Measurements from ENCODE around the gene SULT4A1.
"Not testable (repeated sequence)": the region's sequence is repeated elsewhere in the genome, so short reads cannot be mapped to it uniquely, and the experiment has no call there.

SULT4A1 gene, protein sequence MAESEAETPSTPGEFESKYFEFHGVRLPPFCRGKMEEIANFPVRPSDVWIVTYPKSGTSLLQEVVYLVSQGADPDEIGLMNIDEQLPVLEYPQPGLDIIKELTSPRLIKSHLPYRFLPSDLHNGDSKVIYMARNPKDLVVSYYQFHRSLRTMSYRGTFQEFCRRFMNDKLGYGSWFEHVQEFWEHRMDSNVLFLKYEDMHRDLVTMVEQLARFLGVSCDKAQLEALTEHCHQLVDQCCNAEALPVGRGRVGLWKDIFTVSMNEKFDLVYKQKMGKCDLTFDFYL

DNA sequence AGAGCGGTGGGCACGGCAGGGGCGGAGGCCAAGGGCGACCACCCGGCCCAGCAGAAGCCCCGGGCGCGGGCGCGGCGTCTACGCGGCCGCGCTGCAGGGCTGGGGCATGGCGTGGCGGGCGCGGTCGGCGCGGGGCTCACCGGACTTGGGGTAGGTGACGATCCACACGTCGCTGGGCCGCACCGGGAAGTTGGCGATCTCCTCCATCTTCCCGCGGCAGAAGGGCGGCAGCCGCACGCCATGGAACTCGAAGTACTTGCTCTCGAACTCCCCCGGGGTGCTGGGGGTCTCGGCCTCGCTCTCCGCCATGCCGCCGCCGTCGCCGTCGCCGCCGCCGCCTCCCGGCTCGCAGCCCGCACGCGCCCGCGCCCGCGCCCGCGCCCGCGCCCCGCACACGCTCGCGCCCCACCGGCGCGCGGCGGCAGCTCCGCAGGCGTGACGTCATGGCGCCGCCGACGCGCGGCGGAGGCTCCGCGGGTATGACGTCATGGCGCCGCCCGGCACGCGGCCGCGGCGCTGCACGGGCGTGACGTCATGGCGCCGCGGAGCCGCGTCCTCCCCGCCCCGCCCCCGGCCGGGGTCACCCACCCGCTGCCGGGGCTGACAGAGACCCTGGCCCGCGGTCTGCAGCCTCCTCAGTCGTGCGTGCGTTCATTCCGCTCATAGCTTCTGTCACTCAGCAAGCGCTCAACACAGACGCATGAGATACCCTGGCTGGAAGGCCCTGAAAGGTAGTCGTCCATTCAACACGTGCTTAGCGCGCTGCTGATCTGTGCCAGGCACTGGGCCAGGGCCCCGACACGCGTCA, at the start of gene SULT4A1:
TSS of gene SULT4A1 (minus strand) at position 440 of the 808 bp plus-strand sequence. CDS start at position 309, 131 bp downstream.
- DNase-seq, result peak; percentile 87

DNA sequence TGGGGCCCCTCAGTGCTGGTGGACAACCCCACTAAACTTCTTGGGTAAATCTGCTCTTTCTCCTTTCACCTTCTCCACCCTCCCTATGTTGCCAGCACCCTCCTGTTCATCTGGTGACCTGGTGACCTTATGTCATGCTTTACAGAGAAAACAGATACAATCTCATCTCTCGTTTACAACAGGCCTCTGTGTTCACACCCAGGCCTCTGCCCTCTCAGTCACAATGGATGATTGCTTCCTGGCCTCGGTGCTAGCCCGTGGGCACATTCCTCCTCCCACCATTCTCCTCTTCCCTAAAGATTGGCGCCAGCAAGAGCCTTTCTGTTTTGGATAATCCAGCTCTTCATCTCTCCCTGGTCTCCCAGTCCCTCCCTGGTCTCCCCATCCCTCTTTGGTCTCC, 49.0 kb upstream of the SULT4A1 start:
- DNase-seq, result no peak

DNA sequence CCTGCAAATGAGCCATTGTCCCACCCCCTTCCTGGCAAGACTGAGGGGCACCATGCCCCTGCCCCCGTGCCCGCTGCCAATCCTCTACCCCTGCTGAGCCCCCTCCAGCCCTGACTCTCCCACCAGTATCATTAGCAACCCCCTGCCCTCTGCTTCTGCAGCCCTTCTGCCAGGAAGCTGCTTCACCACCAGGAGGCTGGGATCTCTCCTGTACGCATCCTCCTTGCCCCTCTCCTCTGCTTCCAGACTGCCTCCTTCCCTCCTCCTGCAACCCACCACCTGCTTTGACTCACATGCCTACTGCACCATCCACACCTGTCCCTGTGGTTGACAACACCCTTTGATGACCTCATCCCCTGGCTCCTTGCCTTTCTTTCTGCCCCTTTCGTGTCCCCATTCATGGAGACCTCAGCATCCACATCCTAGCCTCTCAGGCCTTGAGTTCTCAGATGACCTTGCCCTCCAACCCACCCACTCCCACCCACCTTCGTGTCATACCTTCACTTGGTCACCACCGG, 47.9 kb upstream of the SULT4A1 start:
- DNase-seq, result no peak

DNA sequence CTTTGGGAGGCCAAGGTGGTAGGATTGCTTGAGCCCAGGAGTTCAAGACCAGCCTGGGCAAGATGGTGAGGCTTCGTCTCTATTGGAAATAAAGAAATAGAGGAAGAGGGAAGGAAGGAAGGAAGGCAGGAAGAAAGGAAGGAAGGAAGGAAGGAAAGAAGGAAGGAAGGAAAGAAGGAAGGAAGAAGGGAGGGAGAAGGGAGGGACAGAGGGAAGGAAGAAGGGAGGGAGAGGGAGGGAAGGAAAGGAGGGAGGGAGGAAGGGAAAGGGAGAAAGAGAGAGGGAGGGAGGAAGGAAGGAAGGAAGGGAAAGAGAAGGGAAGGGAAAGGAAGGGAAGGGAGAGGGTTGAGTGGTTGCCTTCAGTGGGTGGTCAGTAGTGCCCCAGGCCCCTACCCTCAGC, 47.4 kb upstream of the SULT4A1 start:
- DNase-seq, result no peak

DNA sequence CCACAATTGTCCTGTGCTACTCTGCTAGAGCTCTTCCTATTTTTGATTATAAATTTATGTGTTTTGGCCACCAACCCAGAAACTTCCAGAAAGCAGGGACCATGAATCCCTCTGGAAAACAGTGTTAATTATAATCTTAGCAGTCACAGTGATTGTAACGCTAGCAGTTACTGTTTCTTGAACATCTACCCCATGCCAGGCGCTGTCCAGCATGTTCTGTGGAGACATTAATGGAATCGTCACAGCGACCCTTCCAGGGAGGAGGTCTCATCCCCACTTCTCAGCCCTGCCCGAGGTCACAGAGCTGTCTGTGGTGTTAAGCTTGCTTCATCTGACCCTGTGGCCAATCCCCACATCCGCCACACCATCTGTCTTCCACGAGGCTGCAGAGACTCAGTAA, 43.4 kb upstream of the SULT4A1 start:
- DNase-seq, result no peak

DNA sequence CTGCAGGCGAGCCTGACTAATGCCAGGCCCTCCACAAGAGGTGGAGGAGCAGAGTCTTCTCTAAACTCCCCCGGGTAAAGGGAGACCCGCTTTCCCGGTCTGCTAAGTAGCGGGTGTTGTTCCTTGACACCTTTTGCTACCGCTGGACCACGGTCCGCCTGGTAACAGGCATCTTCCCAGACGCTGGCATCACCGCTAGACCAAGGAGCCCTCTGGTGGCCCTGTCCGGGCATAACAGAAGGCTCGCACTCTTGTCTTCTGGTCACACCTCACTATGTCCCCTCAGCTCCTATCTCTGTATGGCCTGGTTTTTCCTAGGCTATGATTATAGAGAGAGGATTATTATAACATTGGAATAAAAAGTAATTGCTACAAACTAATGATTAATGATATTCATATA, 42.1 kb upstream of the SULT4A1 start:
- DNase-seq, result not testable (repeated sequence)

DNA sequence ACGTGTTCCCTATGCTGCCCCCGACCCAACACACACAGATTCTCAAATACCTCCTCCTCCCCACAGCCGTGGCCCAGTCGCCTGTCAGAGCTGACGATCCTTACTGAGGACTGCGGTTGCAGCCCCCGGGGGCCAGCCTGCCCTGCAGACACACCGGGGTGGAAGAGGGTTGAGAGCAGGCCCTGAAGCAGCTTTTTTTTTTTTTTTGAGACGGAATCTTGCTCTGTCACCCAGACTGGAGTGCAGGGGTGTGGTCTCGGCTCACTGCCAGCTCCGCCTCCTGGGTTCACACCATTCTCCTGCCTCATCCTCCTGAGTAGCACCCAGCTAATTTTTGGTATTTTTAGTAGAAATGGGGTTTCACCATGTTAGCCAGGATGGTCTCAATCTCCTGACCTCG, 40.7 kb upstream of the SULT4A1 start:
- DNase-seq, result not testable (repeated sequence)

DNA sequence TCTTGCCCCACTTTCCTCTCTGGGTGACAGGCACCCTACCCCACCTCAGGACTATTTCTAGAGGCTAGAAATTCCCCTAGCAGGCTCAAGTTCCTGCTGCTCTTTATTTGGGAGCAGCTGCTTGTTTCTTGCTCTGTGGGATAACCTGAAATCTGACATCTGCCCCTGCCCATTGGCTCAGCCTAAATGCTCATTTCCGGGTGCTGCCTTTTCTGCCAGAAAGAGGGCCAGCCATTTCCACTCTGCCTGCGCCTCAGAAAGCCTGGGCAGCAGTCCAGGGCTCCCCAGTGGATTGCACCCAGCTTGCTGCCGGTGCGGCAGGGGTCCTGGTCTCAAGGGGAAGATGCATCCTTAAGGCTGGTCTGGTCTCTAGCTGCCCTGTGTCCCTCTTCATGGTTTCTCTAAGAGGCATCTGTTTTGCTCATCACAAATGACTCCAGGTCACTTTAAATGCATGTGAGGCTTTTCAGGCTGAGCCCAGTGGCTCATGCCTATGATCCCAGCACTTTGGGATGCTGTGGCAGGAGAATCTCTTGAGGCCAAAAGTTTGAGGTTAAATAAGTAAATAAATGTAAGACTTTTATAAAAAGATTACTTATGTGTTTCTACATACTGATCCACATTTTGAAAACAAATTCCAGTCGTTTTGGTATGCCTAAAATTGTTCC, 39.8 kb upstream of the SULT4A1 start:
- DNase-seq, result no peak

DNA sequence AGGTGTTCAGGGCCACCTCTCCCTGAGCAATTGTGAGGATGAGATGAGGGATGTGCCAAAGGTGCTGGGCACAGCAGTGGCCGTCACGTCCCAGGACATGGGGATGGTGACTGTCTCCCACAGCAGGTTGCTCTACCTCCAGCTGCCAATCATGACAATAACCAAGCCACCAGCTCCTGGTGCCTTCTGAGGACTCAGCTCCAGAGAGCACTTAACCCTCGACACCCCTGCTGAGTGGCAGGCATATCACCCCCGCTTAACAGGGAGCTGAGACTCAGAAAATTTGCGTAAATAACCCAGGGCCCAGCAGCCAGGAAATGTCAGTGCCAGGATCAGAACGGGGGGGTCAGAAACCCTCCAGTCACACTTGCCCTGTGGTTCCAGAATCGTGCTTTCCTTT, 37.9 kb upstream of the SULT4A1 start:
- DNase-seq, result no peak

DNA sequence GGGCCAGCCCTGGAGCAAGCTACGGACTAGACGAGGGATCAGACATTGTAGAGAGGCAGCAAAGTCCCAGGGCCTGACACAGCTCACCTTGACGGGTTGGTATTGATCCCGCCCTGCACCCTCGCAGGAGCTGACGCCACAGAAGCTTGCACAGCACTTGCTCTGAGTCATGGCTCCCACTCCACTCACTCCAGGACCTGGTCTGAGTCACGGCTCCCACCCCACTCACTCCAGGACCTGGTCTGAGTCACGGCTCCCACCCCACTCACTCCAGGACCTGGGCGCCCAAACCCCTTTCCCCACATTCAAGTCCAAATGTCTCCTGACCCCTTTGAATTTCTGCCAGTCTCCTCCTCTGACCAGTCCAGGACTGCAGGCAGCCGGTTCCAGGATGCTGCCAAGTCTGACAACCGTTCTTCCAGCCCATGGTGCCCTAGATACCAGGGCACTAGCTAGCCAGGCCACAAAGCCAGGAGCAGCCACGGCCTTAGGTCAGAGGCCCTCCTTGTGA, 35.5 kb upstream of the SULT4A1 start:
- no peak for DNase-seq

DNA sequence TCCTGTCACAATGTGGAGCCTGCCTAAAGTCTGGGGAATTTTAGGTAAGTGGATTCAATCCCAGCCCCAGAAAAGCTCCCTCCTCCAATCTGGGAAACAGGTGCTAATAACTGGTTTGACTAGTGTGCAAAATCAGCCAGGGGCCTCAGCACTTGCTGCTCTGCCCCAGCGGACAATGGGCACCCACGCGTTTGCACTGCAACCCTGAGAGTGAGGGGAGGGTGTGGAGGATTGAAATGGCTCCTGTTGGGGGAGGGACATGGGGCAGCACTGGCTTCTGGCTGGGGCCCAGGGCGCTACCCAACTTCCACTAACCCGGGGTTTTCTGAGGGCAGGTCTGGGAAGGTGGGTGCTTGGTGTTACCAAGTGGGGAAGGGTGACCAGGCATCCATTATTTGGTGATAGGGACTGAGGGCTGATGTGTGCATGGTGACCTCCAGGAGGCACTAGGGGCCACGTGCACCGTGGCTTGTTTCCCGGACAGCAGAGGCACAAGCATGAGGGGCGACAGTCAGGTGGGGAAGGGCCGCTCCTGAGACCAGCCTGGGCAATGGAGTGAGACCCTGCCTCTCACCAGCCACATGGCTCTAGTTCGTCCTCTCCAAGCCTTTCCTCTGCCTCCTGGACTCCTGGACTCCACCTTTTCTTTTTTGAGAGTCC, 33.8 kb upstream of the SULT4A1 start:
- no peak for DNase-seq

DNA sequence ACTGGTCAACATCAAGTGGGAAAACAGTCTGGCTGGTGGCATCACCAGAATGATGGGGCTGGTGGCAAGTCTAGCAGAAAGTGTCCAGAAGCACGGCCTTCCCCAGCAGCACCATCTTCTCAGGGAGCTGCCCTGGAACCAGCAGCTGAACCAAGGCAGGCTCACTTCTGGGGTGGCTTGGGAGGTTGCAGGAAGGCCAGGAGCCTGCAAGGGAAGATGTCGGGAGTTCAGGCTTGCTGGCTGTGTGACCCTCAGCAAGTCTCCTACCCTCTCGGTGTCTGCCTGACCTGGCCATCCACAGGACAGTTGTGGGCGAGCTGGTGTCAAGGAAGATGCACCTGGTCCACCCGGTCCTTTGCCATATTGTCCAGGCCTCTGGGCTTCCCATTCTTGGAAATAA, 31.8 kb upstream of the SULT4A1 start:
- no peak for DNase-seq

DNA sequence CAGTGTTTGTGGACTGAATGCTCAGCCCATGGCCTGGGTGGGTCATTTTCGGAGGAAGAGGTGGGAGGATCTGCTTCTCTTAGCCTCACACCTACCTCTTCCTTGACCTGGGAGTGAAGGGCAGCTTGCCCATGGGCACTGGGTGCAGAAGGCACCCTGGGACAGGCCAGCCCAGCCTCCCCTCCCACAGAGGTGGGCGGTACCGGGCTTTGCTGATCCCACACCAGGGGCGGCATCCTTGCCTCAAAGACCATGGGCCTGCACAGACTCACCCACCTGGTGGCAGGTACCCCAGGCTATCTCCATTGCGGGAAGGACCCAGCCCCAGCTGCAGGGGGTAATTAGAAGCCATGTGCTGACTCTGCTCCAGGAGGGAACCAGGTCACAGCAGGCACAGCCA, 31.0 kb upstream of the SULT4A1 start:
- no peak for DNase-seq

DNA sequence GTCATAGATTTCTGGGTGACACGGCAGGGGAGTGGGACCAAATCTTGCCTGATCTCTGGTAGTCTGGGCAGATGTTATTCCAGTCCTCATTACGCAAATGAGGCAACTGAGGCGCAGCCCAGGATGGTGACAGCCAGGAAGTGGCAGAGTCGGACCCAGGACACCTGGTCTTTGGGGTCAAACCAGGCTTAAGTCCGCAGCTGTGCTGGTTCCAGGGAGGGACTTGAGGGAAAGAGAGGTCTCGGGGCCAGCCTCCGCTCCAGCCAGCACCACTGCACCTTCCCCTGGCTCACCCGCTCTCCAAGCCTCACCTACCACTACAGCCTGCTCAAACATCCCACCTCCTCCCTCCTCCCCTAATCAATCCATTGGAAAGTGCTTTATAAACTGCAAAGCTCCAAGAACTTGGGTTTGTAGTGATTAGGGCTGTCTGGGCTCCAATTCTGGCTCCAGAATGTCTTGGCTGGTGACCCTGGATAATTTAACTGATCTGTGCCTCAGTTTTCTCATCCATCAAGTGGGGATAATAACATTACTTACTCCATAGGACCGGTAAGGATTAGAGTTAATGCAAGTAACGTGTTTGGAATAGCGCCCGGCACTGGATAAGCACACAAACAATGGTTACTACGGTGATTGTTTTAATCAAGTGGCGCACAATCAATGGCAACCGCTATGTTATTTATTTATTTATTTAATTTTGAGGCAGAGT, 30.0 kb upstream of the SULT4A1 start:
- no peak for DNase-seq

DNA sequence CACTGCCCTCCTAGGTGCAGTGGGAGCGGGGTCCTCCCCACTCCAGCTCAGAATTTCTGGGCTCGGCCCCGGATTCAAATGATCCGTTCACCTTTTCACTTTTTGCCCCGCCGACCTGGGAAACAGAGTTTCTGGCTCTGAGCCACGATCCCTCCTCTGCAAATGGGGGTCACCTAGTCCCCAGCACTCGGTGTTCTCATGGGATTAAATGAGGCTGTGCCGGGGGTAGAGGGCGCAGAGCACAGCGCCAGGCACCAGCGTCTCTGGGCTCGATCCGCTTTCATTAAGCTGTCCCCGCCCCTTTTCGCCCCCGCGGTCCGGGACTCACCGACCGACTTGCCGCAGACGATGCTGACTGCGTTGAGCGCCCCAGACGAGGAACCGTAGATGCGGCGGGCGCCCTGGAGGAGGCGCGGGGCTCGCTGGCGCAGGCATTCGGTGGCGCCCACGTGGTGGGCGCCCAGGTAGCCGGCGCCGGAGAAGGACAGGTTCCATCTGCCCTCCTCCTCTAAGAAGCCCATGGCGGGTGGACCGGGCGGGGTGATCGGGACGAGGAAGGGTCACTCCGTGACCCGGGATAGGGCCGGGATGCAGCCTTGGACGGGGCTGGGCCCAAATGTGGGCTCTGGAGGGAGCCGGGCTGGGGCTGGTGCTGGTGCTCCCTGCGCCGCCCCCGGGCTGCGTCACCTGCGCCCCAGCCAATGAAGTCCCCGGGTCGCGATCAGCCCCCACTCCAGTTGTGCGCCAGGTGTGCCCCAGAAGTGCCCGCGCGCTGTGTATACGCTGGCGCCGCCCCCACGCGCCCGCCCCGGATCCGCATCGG, 29.3 kb upstream of the SULT4A1 start, which contains the start of gene PNPLA5:
TSS of gene PNPLA5 (minus strand) at position 654 of the 823 bp plus-strand sequence. CDS start at position 521, 133 bp downstream.
- DNase-seq, result no peak

DNA sequence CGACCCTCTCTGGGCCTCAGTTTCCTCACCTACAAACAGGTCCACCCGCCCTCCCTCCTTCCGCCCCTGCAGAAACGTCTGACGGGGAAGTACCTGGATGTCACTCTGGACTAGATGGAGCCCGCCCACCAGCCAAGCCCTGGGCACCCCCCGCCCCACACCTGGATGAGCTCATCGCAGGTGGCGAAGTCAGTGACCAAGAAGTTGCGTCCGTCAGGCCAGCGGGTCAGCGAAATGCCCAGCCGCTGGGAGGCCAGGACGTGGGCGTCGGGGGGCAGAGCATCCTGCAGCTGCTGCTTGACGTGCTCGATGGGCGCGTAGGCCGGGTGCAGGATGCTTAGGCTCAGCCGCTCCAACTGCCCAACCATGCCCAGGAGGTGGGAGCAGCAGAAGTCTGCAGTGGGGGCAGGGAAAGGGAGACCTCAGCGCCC, 28.6 kb upstream of the SULT4A1 start:
- DNase-seq, result peak; percentile 56

DNA sequence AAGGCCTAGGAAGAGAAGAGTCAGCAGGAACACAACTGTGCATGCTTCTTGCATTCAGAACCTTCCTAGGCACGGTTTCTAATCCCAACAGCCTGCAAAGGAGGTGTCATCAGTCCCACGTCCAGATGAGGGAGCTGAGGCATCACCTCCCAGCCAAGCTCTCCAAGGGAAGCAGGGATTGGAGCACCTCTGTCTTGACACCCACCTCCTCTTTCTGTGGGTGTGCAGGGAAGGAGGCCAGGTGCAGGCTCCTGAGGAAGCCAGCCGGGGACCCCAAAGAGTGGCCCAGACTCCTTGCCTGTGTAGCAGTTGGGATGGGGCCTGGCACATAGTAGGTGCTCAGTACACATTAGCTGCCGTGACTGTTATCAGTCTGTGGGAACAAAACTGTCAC, 27.5 kb upstream of the SULT4A1 start:
- DNase-seq, result no peak

DNA sequence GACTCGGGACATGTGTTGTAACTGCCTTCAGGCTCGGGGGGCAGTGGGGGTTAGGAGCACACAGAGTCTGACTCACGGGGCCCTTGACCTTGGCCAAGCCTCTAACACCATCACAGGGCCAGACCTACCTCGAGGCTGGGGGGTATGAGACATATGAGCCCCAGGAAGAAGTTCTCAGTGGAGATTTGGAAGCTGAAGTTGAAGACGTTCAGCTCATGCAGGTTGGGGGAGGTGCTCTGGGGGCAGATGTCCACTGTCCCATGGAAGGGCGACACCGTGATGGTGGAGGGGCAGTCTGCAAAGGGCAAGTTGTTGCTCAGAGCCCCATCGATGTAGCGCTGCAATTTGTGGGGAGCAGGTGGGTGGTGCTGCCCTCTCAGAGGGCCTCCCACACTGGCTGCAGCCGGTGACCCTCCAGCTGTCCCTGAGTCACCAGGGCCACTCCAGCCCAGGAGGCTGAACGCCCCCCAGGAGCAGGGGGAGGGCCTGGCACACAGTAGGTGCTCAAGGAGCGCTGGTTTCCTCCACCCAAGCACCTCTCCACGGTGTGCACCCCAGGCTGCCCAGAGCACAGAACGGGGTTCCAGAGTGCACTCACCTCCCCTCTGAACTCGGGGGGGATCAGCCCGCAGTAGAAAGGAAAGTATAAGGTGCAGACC, 27.0 kb upstream of the SULT4A1 start:
- DNase-seq, result no peak

DNA sequence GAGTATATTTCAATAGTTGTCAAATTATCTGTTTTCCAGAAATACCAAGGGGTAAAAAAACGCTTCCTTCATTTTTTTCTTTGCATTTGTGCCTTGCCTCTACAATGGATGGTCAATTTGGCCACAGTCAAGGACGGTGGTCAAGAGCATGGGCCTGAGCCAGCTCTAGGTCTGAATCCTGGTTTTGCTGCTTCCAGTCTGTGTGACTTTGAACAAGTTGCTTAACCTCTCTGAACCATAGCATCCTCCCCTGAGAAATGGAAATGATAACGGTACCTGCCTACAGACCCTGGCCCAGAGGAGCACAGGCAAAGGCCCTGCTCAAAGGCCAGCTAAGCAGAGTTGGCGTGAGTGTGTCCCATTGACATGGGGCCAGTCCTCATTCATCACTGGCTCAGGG, 26.4 kb upstream of the SULT4A1 start:
- no peak for DNase-seq

DNA sequence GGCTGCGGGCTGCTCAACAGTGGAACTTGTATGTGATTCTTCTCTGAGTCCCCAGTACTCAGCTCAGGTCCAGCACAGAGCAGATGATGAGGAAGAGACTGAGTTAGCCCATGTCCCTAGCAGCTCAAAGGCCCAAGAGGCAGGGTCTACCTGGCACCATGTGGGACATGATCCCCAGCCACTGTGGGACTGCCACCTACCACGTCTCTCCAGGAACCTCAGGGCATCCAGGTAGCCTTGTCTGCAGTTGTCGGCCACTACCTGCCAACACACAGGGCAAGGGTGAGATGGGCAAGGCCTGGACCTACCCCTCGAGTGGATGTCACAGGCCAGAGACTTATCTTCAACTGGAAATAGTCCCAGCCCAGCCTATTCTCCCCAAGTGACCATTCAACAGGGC, 25.1 kb upstream of the SULT4A1 start:
- no peak for DNase-seq

DNA sequence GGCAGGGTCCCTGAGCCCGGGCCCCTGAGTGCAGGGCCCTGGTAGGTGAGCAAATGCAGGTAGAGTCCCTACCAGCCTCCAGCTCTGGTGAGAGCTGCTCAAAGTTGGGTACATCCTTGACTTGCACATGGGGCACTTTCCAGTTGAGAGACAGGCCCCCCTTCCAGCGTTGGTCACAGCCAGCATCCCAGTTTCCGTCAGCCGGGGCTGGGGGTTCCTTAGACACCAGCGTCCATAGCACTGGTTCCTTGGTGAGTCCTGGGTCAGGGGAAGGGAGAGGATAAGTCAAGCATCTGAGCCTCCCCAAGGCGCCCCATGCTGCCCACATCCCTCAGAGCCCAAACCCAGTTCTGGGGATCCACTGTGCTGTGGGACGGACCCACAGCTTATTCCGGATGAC, 23.9 kb upstream of the SULT4A1 start:
- no peak for DNase-seq
